Pancreas (tissue), 10 donors: Measurements from ENCODE around the gene SLC35F1. TPM values are rescaled to one million over a fixed set of nuclear protein-coding genes. Genes with fewer than 3 reads are reported as not detected.

Experiments
- ATAC-seq, 4 donors: fragments of 200-7000 bp; cut with Tn5 transposase; one replicate each; pipeline versions ENCODE4 v1.8.0 to v1.9.1; 2020; ENCODE audit warnings: mild to moderate bottlenecking in 4 of 4, moderate library complexity in 4 of 4
- DNase-seq, 6 donors: peaks; one replicate each; pipeline ENCODE4 v3.0.0-alpha.2; 2020
- FAIRE-seq: peaks from 2 replicates; lab custom pipeline; 2012; peaks lifted over from hg19 to GRCh38; lab: Jason Lieb, UNC
- H3K27ac ChIP-seq, 4 donors: fragments of 200-600 bp; sonication (generic); 1 replicate in 3 of 4; 2 replicates in 1 of 4; pipeline versions ENCODE4 v1.5.0 to v1.8.0; 2020
- H3K27me3 ChIP-seq, 4 donors: fragments of 200-600 bp; one replicate each; pipeline ENCODE4 v1.8.0; 2021
- H3K36me3 ChIP-seq, 3 donors: fragments of 200-600 bp; sonication (generic) in 1 of 3; one replicate each; pipeline versions ENCODE4 v1.5.0 to v1.8.0; 2020 to 2021
- H3K4me1 ChIP-seq, 3 donors: fragments of 200-600 bp; one replicate each; pipeline ENCODE4 v1.8.0; 2021
- H3K4me3 ChIP-seq, 4 donors: fragments of 200-600 bp; sonication (generic) in 2 of 4; one replicate each; pipeline versions ENCODE4 v1.5.0 to v1.8.0; 2020 to 2021
- H3K9me3 ChIP-seq, 4 donors: fragments of 200-600 bp; one replicate each; pipeline ENCODE4 v1.8.0; 2021
- WGBS, 2 donors: extraction: QIAGEN DNeasy Blood & Tissue Kit; methylation state at CpG; one replicate each; pipeline ENCODE4 v1.1.7; 2013; 5-methylcytosine and 5-hydroxymethylcytosine counted together
- intact Hi-C, 3 donors: fragments of 100-400 bp; cut with DNase I; formaldehyde crosslinking; loops; one replicate each; pipeline versions ENCODE4 v1.11.1 to v1.14.2; 2022
- polyA plus RNA-seq, 2 donors: library from polyadenylated mRNA; stranded (reverse); fragments of 200-250 nt; gene quantifications; one replicate each; pipeline ENCODE4 v1.2.3, GENCODE V29; 2013
- total RNA-seq, 6 donors: library from RNA; stranded (reverse); fragmentation: NEBNext Ultra II Directional in 4 of 6; extraction: Animal tissue kit (Norgen Biotek cat#: 25700) in 4 of 6; gene quantifications; one replicate each; pipeline versions ENCODE4 v1.2.1 to v1.2.4, GENCODE V29; 2021 to 2023
- TF ChIP-seq, protein P1 (sequence below), 4 donors: fragments of 200-600 bp; sonication (generic) in 3 of 4; IDR thresholded peaks; one replicate each; pipeline versions ENCODE4 v1.5.0 to v1.8.0; 2021; ENCODE audit warnings: antibody characterized with exemption in 4 of 4
- donor health status: healthy with polysubstance abuse.
- donor health status: DM: no; HTN: no; CAD: no; lungs with moderate emphysema.
- donor health status: DM: no; HTN: no; CAD: no.
- donor health status: control.
- donor health status: control.
- donor health status: Bipolar disorder and iron deficiency.
- donor health status: DM: yes; HTN: yes; CAD: no.
- donor health status: DM: no; HTN: no; CAD: no.
- donor health status: DM: no; HTN: no; CAD: no.
- donor health status: DM: yes; HTN: yes; CAD: no.

SLC35F1 gene
- total and polyA plus RNA-seq, 8 donors = 0.14 to 2.1 (median 0.29) TPM

GRCh38 chr6:118304321-118304720 lies 397.3 kb downstream of the SLC35F1 start:
- TF ChIP-seq, protein P1, sequence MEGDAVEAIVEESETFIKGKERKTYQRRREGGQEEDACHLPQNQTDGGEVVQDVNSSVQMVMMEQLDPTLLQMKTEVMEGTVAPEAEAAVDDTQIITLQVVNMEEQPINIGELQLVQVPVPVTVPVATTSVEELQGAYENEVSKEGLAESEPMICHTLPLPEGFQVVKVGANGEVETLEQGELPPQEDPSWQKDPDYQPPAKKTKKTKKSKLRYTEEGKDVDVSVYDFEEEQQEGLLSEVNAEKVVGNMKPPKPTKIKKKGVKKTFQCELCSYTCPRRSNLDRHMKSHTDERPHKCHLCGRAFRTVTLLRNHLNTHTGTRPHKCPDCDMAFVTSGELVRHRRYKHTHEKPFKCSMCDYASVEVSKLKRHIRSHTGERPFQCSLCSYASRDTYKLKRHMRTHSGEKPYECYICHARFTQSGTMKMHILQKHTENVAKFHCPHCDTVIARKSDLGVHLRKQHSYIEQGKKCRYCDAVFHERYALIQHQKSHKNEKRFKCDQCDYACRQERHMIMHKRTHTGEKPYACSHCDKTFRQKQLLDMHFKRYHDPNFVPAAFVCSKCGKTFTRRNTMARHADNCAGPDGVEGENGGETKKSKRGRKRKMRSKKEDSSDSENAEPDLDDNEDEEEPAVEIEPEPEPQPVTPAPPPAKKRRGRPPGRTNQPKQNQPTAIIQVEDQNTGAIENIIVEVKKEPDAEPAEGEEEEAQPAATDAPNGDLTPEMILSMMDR (IDR thresholded peaks at IDR 0.05) = no peak
- no peaks in the 10 kb centered on the region for H3K36me3 ChIP-seq
- H3K4me1 ChIP-seq = no peaks in the 10 kb centered on the region
- H3K9me3 ChIP-seq = no peaks in the 10 kb centered on the region
- no peak for ATAC-seq
- no peak for FAIRE-seq
- 70 to 76% methylated on average over 1 of the region's 1 CpG for WGBS, 2 donors
- no peak overlapping the region for H3K27ac ChIP-seq
- DNase-seq = no peak
- intact Hi-C loops = no loop called here
- no peak overlapping the region for H3K4me3 ChIP-seq
- no peaks in the 10 kb centered on the region for H3K27me3 ChIP-seq

DNA sequence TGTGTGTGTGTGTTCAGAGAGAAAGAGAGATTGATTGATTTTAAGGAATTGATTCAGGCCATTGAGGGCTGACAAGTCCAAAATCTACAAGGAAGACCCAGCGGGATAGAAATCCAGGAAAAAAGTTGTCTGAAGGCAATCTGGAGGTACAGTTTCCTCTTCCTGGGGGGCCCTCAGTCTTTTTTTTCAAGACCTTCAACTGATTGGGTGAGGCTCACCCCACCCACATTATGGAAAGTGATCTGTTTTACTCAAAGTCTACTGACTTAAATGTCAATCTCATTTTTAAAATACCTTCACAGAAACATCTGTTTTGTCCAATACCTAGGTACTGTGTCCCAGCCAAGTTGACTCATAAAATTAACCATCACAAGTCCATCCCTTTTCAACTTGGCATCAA lies 398.0 kb downstream of the SLC35F1 start:
- TF ChIP-seq, protein P1 (IDR thresholded peaks at IDR 0.05) = no peak
- ATAC-seq (no peak), DNase-seq (no peak), FAIRE-seq (no peak)
- intact Hi-C loops = no loop called here
- Histone ChIP-seq H3K4me1 (no peaks in the 10 kb centered on the region), H3K36me3 (no peaks in the 10 kb centered on the region), H3K27me3 (no peaks in the 10 kb centered on the region), H3K27ac (no peak overlapping the region), H3K9me3 (no peaks in the 10 kb centered on the region), H3K4me3 (no peak overlapping the region)
- 86 to 88% methylated on average over 1 of the region's 1 CpG for WGBS, 2 donors

- no peaks in the 10 kb centered on the region for H3K36me3 ChIP-seq
- TF ChIP-seq, protein P1 (IDR thresholded peaks at IDR 0.05) = no peak
- no peaks in the 10 kb centered on the region for H3K9me3 ChIP-seq
- FAIRE-seq (no peak), ATAC-seq (no peak), DNase-seq (no peak)
- WGBS, 2 donors = 67 to 72% methylated on average over 6 of the region's 6 CpGs
- intact Hi-C loops = no loop called here
- H3K27ac ChIP-seq = no peak overlapping the region
- no peaks in the 10 kb centered on the region for H3K27me3 ChIP-seq
- no peak overlapping the region for H3K4me3 ChIP-seq
- no peaks in the 10 kb centered on the region for H3K4me1 ChIP-seq
Observed at GRCh38 chr6:118306392-118307238, 399.6 kb downstream of the SLC35F1 start.

DNA sequence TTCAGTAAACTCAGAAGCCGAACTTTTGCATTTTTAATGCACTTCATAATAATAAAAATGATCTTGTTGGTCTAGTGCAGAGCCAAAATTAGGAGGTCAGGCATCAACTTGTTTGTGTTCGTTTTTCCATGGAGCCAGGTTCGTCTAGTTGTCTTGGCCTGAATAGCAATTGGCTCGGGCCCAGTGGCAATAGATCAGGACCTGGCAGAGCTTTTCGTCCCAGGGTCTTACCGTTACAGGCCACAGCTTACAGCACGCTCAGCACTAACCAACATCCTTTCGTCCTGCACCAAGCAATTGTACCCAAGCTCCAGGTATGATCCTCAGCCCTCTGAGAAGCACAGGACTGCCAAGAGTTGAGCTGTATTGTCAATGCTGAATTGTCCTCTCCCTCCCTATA lies 400.5 kb downstream of the SLC35F1 start:
- DNase-seq (no peak), FAIRE-seq (no peak), ATAC-seq (no peak)
- Histone ChIP-seq H3K4me1 (no peaks in the 10 kb centered on the region), H3K4me3 (no peak overlapping the region), H3K27me3 (no peaks in the 10 kb centered on the region), H3K36me3 (no peaks in the 10 kb centered on the region), H3K27ac (no peak overlapping the region), H3K9me3 (no peaks in the 10 kb centered on the region)
- WGBS, 2 donors = 63 to 65% methylated on average over 8 of the region's 8 CpGs
- intact Hi-C loops = no loop called here
- TF ChIP-seq, protein P1 (IDR thresholded peaks at IDR 0.05) = no peak
